Caco-2 (cell line): Measurements from ENCODE around the gene IQCK. TPM values are rescaled to one million over a fixed set of nuclear protein-coding genes. Genes with fewer than 3 reads are reported as not detected.

Source experiments
- BruUV-seq: library from RNA; stranded (reverse); fragments of 400-500 nt; replicated peaks from 2 replicates; lab custom pipeline; 2021; lab: Mats Ljungman, UMichigan
- CTCF ChIA-PET: fragments of 300-600 bp; sonication (Branson Sonifier 250); formaldehyde crosslinking; loops from one replicate; lab custom pipeline; 2022; ENCODE audit warnings: antibody characterized with exemption; lab: Charles Lee
- POLR2A ChIA-PET: fragments of 300-600 bp; sonication (Branson Sonifier 250); formaldehyde crosslinking; loops from one replicate; lab custom pipeline; 2022; ENCODE audit warnings: antibody characterized with exemption; lab: Charles Lee
- DNase-seq, 2 experiments: peaks; one replicate each; pipeline versions ENCODE4 v3.0.0 to v3.0.0-alpha.2; 2020 to 2022
- H3K27me3 ChIP-seq: replicated peaks from 2 replicates; pipeline ENCODE4 v1.6.0; 2011; ENCODE audit warnings: low read length; ENCODE audit not compliant: control insufficient read depth, insufficient read depth
- H3K36me3 ChIP-seq: 2 replicates; pipeline ENCODE4 v1.5.1; 2011; ENCODE audit warnings: low read length; ENCODE audit not compliant: control insufficient read depth, insufficient read depth
- H3K4me1 ChIP-seq: fragments of 250-450 bp; sonication (Bioruptor Pico); 2 replicates; pipeline ENCODE4 v1.5.1; 2020; ENCODE audit warnings: mild to moderate bottlenecking
- H3K4me3 ChIP-seq: 2 replicates; pipeline ENCODE4 v1.5.1; 2011; ENCODE audit warnings: low read depth, mild to moderate bottlenecking, control low read depth, low read length
- H3K9me3 ChIP-seq: fragments of 250-450 bp; sonication (Bioruptor Pico); 2 replicates; pipeline ENCODE4 v1.5.1; 2020; ENCODE audit warnings: mild to moderate bottlenecking, moderate library complexity
- H3K27ac Mint-ChIP-seq: one replicate; pipeline ENCODE4 v1.8.0; 2022; ENCODE audit warnings: mixed read lengths; ENCODE audit not compliant: unreplicated experiment
- H3K27me3 Mint-ChIP-seq: one replicate; pipeline ENCODE4 v1.8.0; 2022; ENCODE audit warnings: mixed read lengths; ENCODE audit not compliant: insufficient read depth, unreplicated experiment
- H3K36me3 Mint-ChIP-seq: one replicate; pipeline ENCODE4 v1.8.0; 2022; ENCODE audit warnings: mild to moderate bottlenecking, mixed read lengths; ENCODE audit not compliant: insufficient read depth, unreplicated experiment
- H3K4me1 Mint-ChIP-seq: one replicate; pipeline ENCODE4 v1.8.0; 2022; ENCODE audit warnings: low read depth, mixed read lengths; ENCODE audit not compliant: unreplicated experiment
- H3K4me3 Mint-ChIP-seq: one replicate; pipeline ENCODE4 v1.8.0; 2022; ENCODE audit warnings: mild to moderate bottlenecking, moderate library complexity, mixed read lengths; ENCODE audit not compliant: unreplicated experiment
- H3K9me3 Mint-ChIP-seq: one replicate; pipeline ENCODE4 v1.8.0; 2022; ENCODE audit warnings: mixed read lengths; ENCODE audit not compliant: unreplicated experiment
- CTCF ChIP-seq, 2 experiments: fragments of 200-600 bp in 1 of 2; IDR thresholded peaks; 1 replicate in 1 of 2; 2 replicates in 1 of 2; pipeline versions ENCODE4 v1.5.1 to v1.8.0; 2011 to 2022; ENCODE audit warnings: antibody characterized with exemption in 1 of 2, control low read depth in 1 of 2, inconsistent platforms in 1 of 2, low read depth in 1 of 2, low read length in 1 of 2, mild to moderate bottlenecking in 1 of 2, moderate library complexity in 1 of 2; ENCODE audit not compliant: insufficient read depth in 1 of 2, severe bottlenecking in 1 of 2, unreplicated experiment in 1 of 2
- intact Hi-C: fragments of 100-400 bp; cut with micrococcal nuclease; formaldehyde crosslinking; loops from one replicate; pipeline ENCODE4 v1.10.0; 2022; ENCODE audit not compliant: unreplicated experiment
- total RNA-seq: library from RNA; stranded (reverse); gene quantifications from 2 replicates; pipeline ENCODE4 v1.2.3, GENCODE V29; 2022

The IQCK gene
- total RNA-seq, 1 experiment from 2014 or later: 2.0 TPM

DNA sequence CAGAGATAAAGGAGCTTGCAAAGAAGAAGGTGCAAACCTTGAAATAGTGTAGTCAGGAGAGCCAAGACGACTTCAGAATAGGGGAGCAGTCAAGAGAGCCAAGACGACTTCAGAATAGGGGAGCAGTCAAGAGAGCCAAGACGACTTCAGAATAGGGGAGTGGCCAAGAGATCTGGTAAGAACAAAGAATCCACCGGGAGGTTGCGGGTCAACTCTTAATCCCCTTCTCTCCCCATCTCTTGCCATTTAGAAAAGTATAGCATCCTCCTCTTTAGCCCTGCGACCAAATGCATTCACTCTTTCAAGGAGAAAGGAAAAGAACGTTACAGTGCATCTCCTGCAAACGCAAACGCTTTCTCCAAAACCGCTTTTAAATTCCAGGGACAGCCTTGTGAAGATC lies 757 bp upstream of the IQCK start:
- Mint-ChIP-seq H3K36me3 (peaks cover 32% of the 10 kb centered on the region), H3K4me3 (peak overlapping the region; percentile 91), H3K27me3 (no peaks in the 10 kb centered on the region), H3K4me1 (peaks cover 18% of the 10 kb centered on the region), H3K27ac (peak overlapping the region; percentile 88), H3K9me3 (no peaks in the 10 kb centered on the region)
- H3K4me3 ChIP-seq: peak overlapping the region; percentile 97
- no peaks in the 10 kb centered on the region for H3K27me3 ChIP-seq
- H3K4me1 ChIP-seq: peaks cover 17% of the 10 kb centered on the region
- BruUV-seq: no TSS peak
- ChIA-PET CTCF (no interaction called here), POLR2A (interaction anchor here (1.0 kb wide), 1 partner anchor 18 kb away, joined by 3 read pairs; no protein-coding TSS in a partner anchor)
- DNase-seq: no peak
- intact Hi-C loops: loop anchor here (2.0 to 10.0 kb wide), 2 partner anchors 31 to 167 kb away; partner anchors contain the start of gene GPRC5B
- 0 out of 2 replicates have a peak, but pooled peaks cover 2% of the 10 kb centered on the region for H3K36me3 ChIP-seq
- no peaks in the 10 kb centered on the region for H3K9me3 ChIP-seq
- TF ChIP-seq CTCF (IDR thresholded peaks at IDR 0.05; ENCODE audit: insufficient read depth in 1 of 2, low read depth in 1 of 2, low read length in 1 of 2, severe bottlenecking in 1 of 2, unreplicated experiment in 1 of 2): no peak

DNA sequence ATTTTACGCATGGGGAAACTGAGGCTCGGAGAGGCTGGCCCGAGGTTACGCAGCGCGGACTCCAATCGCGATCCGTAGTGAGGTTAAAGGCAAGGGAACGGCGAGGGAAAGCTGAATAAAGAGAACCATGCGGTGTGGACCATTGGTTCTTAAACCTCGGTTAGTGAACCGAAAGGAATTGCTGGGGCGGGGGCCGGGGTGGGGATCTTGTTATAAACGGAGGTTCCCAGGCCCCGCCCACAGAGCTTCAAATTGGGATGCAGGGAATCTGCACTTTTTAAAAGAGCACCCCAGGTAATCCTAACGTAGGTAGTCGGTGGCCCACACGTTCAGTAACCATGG lies 524 bp downstream of the IQCK start:
- CTCF ChIA-PET: no interaction called here
- Mint-ChIP-seq H3K9me3 (no peaks in the 10 kb centered on the region), H3K4me3 (peak overlapping the region; percentile 91), H3K4me1 (peaks cover 18% of the 10 kb centered on the region), H3K27me3 (no peaks in the 10 kb centered on the region), H3K36me3 (peaks cover 25% of the 10 kb centered on the region), H3K27ac (peak overlapping the region; percentile 88)
- POLR2A ChIA-PET: interaction anchor here (0.6 to 1.0 kb wide), 3 partner anchors 19 to 28 kb away, joined by 3 read pairs; no protein-coding TSS in a partner anchor
- no TSS peak for BruUV-seq
- Histone ChIP-seq H3K27me3 (no peaks in the 10 kb centered on the region), H3K9me3 (no peaks in the 10 kb centered on the region), H3K36me3 (0 out of 2 replicates have a peak, but pooled peaks cover 1% of the 10 kb centered on the region), H3K4me1 (peaks cover 17% of the 10 kb centered on the region), H3K4me3 (peak overlapping the region; percentile 97)
- no peak for TF ChIP-seq CTCF (IDR thresholded peaks at IDR 0.05; ENCODE audit: insufficient read depth in 1 of 2, low read depth in 1 of 2, low read length in 1 of 2, severe bottlenecking in 1 of 2, unreplicated experiment in 1 of 2)
- intact Hi-C loops: loop anchor here (10.0 kb wide), 1 partner anchor 166 kb away; the partner anchor contains the start of gene GPRC5B
- no peak for DNase-seq

GRCh38 chr16:19722269-19722952 lies 4.3 kb downstream of the IQCK start:
- no peak for TF ChIP-seq CTCF (IDR thresholded peaks at IDR 0.05; ENCODE audit: insufficient read depth in 1 of 2, low read depth in 1 of 2, low read length in 1 of 2, severe bottlenecking in 1 of 2, unreplicated experiment in 1 of 2)
- no TSS peak for BruUV-seq
- no peak for DNase-seq
- no peak overlapping the region for H3K4me3 ChIP-seq
- Mint-ChIP-seq H3K36me3 (peaks cover 7% of the 10 kb centered on the region), H3K27ac (no peak overlapping the region), H3K27me3 (no peaks in the 10 kb centered on the region), H3K4me3 (no peak overlapping the region), H3K9me3 (no peaks in the 10 kb centered on the region), H3K4me1 (no peaks in the 10 kb centered on the region)
- 0 out of 2 replicates have a peak, but pooled peaks cover 4% of the 10 kb centered on the region for H3K4me1 ChIP-seq
- H3K36me3 ChIP-seq: no peaks in the 10 kb centered on the region
- CTCF ChIA-PET: interaction anchor here (0.5 kb wide), 1 partner anchor 59 kb away, joined by 3 read pairs; no protein-coding TSS in a partner anchor
- H3K9me3 ChIP-seq: no peaks in the 10 kb centered on the region
- H3K27me3 ChIP-seq: no peaks in the 10 kb centered on the region
- intact Hi-C loops: no loop called here
- POLR2A ChIA-PET: no interaction called here
